GM21786 (cell line): Measurements from ENCODE around the gene AASS.
A peak's percentile ranks its signal among the peaks of the same experiment; 100 is the strongest.
"Not testable (repeated sequence)": the region's sequence is repeated elsewhere in the genome, so short reads cannot be mapped to it uniquely, and the experiment has no call there.

ENCODE experiments used
- ATAC-seq: cut with Tn5 transposase; IDR thresholded peaks from one replicate; pipeline ENCODE4 v1.9.1; 2021; ENCODE audit not compliant: unreplicated experiment

Gene AASS

GRCh38 chr7:122143751-122144711 is at the start of gene AASS:
AASS (minus strand) TSS chr7:122144249; CDS start chr7:122133726, 10,523 bp downstream.
- ATAC-seq = peak; percentile 100

DNA sequence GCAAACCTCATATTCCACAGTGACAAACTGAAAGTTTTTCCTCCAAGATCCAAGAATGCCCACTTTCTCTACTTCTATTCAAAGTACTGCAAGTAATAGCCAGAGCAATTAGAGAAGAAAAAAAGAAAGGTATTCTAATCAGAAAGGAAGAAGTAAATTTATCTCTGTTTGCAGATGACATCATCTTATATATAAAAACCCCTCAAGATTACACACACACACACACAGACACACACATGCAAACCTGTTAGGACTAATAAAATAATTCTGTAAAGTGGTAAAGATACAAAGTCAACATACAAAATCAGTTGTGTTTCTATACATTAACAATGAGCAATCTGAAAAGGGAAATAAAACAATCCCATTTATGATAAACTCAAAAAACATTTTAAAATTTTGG is 44.7 kb upstream of the AASS start:
- ATAC-seq = no peak

DNA sequence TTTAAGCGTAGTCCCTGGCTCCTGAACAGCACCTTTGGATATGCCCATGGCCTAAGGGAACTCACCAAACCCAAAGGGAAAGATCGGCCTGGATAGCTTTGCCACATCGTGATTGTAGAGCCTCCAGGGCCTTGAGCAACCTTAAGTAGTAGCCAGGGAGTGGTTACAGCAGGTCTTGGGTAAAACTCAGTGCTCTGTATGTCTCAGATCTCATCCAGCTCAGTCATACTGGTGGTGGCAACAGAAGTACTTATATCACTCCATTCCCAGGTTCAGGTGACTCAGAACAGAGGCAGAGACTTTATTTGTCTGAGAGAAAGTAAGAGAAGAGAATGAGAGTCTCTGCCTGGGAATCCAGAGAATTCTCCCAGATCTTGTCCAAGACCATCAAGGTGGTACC is 39.1 kb upstream of the AASS start:
- ATAC-seq = no peak

DNA sequence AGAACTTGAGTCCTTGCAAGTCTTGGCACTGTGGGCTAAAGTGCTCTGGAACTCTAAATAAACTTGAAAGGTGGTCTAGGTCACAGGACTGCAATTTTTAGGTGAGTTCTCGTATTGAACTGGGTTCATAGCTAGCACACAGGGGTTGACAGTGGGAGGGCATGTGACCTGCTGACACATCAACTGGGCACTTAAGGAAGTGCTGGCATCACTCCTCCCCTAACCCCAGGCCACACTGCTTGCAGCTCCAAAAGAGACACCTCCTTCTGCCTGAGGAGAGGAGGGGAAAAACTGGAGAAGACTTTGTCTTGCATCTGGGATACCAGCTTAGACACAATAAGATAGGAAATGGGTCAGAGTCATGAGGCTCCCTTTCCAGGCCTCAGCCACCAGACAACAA is 38.0 kb upstream of the AASS start:
- ATAC-seq = no peak

DNA sequence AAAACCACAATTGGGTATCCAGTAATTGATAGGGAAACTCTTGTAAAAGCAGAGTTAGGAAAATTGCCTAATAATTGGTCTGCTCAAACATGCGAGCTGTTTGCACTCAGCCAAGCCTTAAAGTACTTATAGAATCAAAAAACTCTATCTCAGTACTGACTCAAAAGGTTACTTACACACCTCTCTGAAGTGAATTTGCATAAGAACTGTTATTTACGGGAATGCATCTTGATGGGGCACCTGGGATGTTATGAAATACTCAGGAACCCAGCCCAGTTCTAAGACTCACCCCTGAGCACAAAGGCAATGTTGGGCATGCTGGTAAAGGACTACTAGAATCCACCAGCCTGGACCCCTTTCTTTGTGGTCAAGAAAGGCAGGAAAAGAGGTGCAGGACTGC is 28.1 kb upstream of the AASS start:
- ATAC-seq = not testable (repeated sequence)

GRCh38 chr7:122166740-122167139 is 22.7 kb upstream of the AASS start:
- no peak for ATAC-seq

GRCh38 chr7:122166275-122166674 is 22.2 kb upstream of the AASS start:
- no peak for ATAC-seq

GRCh38 chr7:122161628-122162027 is 17.6 kb upstream of the AASS start:
- no peak for ATAC-seq

DNA sequence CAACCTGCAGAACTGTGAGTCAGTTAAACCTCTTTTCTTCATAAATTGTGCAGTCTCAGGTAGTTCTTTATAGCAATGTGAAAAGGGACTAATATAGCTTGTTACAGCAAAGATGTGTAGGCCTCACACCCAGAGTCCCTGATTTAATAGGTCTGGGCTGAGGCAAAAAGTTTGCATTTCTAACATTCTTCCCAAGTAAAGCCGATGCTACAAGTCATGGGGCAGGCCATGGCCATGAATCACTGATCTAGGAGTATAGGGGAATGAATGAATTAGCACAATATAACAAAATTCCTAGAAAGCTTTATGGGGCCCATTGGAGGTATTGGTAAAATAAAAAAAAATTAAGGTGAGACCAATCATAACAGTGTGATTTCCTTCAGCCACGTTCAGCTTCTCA is 11.5 kb upstream of the AASS start:
- ATAC-seq = no peak

DNA sequence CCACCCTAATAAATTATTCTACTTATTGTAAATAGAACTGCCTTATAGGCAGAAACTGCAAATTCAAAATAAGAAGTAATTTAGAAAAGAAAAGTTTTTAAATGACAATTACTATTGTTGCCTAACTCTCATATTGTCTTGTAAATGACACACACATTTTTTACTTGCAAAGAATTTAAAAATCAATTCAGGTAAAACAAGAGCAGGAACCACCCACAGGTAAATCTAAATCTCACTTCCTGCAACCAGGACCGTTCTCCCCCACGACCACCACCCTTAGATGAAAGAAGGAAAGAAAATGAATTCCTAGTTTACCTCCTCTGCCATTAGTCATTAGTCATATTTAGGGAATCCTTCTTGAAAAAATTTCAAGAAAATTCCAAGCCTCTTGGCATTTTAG is 4.8 kb upstream of the AASS start:
- ATAC-seq = no peak

- no peak for ATAC-seq
These were observed 4.0 kb upstream of the AASS start for GRCh38 chr7:122148081-122148480.

GRCh38 chr7:122145937-122146645 is 2.0 kb upstream of the AASS start:
- ATAC-seq = no peak

- ATAC-seq = peak; percentile 2
These were observed 686 bp downstream of the AASS start for GRCh38 chr7:122143376-122143750.

GRCh38 chr7:122140918-122141317 is 3.1 kb downstream of the AASS start:
- no peak for ATAC-seq

DNA sequence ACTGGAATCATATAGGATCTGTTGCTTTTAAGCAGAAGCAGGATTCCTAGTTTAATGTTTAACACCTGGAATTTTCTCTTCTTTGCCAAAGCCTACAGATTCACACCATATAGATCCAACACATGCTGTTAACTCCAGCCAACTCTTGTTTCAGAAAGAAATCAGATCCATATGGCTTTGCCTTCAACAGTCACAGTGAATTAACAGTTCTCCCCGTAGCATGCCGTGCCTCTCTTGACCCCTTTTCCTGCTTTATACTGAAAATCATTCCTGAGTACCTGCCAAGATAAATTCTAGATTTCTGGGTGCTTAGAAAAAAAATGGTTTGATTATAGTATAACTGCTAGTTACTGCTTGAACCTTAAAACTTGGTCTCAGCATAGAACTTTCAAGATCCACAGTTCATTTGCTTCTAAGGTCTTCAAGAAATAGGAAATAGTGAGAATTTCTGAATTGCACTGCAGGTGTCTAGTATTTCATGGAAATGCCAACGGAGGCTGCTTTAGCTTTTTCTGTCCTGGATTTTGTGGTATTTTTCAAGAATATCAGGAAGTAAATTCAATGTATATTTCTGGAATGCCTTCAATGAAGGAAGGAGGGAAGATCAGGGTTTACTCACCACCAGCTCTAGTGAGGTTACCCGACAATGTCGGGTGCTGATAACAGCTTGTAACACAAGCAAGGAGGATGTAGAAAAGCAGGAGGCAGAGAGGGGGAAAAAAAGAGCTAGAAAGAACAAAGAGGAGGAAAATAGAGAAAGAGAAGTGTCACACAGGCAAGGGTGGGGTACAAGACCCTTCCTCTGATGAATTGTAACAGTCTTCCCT is 6.6 kb downstream of the AASS start:
- no peak for ATAC-seq

- no peak for ATAC-seq
These were observed 7.3 kb downstream of the AASS start for GRCh38 chr7:122136639-122137245.

DNA sequence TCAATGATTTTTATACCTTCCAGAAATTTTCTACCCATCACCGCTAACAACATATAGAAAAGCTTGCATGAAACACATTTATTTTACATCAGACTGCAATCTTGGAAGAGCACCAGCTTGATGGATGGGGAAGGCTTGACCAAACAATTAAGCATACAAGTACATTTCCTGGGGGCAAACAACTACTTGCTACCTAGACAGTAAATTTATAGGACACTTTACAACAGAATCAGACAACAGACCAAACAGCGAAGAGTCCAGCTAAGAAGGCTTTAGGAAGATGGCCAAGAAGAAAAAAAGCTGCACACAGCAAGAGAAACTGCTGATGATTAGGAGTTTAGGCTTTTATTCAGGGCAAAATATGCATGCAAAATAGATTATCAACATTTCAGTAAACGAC is 8.0 kb downstream of the AASS start:
- ATAC-seq = no peak

DNA sequence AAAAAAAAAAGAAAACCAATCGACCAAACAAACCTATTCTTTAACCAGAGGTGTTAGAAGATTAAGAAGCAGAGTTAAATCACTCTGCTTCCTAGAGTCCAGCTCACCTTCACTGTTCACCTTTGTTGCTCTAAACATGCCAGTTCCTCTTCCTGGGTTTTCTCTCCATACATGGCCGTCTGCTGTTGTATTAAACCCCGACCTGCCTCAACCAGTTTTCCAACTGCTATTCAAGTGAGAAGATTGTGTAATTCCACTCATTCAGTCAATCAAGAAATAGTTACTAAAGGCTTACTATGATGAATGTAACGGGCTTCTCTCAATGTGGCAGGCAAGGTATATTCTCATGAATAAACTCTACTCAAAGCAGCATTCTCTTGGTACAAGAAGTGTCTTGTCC is 8.8 kb downstream of the AASS start:
- ATAC-seq = no peak

DNA sequence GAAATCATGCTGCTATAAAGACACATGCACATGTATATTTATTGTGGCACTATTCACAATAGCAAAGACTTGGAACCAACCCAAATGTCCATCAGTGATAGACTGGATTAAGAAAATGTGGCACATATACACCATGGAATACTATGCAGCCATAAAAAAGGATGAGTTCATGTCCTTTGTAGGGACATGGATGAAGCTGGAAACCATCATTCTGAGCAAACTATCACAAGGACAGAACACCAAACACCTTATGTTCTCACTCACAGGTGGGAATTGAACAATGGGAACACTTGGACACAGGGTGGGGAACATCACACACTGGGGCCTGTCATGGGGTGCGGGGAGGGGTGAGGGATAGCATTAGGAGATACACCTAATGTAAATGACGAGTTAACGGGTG is 9.3 kb downstream of the AASS start:
- not testable (repeated sequence) for ATAC-seq

DNA sequence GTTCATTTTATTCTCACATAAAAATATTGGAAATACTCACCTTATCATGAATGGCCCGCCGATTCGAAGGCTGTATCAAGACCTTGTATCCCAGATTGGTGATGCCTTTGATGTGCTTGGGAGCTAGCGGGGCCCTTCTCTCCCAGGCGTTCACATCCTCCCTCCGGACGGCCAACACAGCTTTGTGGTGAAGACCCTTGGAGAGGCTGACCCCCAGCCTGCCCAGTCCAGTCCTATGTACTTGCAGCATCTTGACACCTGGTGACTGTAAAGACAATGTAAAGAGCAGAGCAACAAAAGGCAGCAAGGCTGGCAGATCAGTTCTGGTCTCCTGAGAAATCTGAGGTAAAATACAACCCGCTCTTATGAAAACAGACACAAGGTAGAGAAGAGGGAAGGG is 10.6 kb downstream of the AASS start:
- ATAC-seq = no peak

- no peak for ATAC-seq
These were observed 11.7 kb downstream of the AASS start for GRCh38 chr7:122132341-122132740.
